ENCODE data around the gene PPP4R3A. TPM values are rescaled to one million over a fixed set of nuclear protein-coding genes. Genes with fewer than 3 reads are reported as not detected.

The PPP4R3A gene
- total RNA-seq, 1 donor from 2014 or later, result 89.7 TPM

- peak overlapping the region; percentile 97 for H3K27ac Mint-ChIP-seq (ENCODE audit: unreplicated experiment)
- TF ChIP-seq, protein P1, sequence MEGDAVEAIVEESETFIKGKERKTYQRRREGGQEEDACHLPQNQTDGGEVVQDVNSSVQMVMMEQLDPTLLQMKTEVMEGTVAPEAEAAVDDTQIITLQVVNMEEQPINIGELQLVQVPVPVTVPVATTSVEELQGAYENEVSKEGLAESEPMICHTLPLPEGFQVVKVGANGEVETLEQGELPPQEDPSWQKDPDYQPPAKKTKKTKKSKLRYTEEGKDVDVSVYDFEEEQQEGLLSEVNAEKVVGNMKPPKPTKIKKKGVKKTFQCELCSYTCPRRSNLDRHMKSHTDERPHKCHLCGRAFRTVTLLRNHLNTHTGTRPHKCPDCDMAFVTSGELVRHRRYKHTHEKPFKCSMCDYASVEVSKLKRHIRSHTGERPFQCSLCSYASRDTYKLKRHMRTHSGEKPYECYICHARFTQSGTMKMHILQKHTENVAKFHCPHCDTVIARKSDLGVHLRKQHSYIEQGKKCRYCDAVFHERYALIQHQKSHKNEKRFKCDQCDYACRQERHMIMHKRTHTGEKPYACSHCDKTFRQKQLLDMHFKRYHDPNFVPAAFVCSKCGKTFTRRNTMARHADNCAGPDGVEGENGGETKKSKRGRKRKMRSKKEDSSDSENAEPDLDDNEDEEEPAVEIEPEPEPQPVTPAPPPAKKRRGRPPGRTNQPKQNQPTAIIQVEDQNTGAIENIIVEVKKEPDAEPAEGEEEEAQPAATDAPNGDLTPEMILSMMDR (IDR thresholded peaks at IDR 0.05; ENCODE audit: unreplicated experiment), result no peak
- peaks cover 14% of the 10 kb centered on the region for H3K4me1 Mint-ChIP-seq (ENCODE audit: unreplicated experiment)
- peak overlapping the region; percentile 99 for H3K4me3 Mint-ChIP-seq (ENCODE audit: unreplicated experiment)
- H3K27me3 Mint-ChIP-seq (ENCODE audit: unreplicated experiment), result peaks cover 12% of the 10 kb centered on the region
- no peak for DNase-seq (ENCODE audit: low spot score)
- H3K36me3 Mint-ChIP-seq (ENCODE audit: low read depth, unreplicated experiment), result peaks cover 21% of the 10 kb centered on the region
- H3K9me3 Mint-ChIP-seq (ENCODE audit: unreplicated experiment), result no peaks in the 10 kb centered on the region
Observed at GRCh38 chr14:91508105-91508504, 2.0 kb downstream of the PPP4R3A start.

DNA sequence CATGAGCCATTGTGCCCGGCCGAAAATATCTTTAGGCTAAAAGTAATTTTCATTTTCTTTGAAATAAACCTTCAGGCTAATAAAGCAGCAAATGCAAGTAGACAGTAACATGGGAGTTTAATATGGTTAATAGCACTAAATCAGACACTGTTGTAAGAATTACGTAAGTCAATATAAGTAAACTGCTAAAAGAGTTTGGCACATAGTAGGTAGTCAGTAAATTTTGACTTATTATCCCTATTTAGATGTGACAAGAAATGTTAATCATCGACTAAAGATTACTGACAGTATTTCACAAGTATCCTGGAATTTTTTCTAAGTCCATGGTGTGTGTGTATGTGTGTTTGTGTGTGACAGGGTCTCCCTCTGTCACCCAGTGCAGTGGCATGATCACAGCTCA lies 3.9 kb downstream of the PPP4R3A start:
- H3K36me3 Mint-ChIP-seq (ENCODE audit: low read depth, unreplicated experiment), result peaks cover 21% of the 10 kb centered on the region
- H3K9me3 Mint-ChIP-seq (ENCODE audit: unreplicated experiment), result no peaks in the 10 kb centered on the region
- H3K4me1 Mint-ChIP-seq (ENCODE audit: unreplicated experiment), result peaks cover 14% of the 10 kb centered on the region
- TF ChIP-seq, protein P1 (IDR thresholded peaks at IDR 0.05; ENCODE audit: unreplicated experiment), result no peak
- no peak for DNase-seq (ENCODE audit: low spot score)
- H3K27ac Mint-ChIP-seq (ENCODE audit: unreplicated experiment), result no peak overlapping the region
- H3K4me3 Mint-ChIP-seq (ENCODE audit: unreplicated experiment), result no peak overlapping the region
- peaks cover 12% of the 10 kb centered on the region for H3K27me3 Mint-ChIP-seq (ENCODE audit: unreplicated experiment)

GRCh38 chr14:91503000-91503504 lies 7.1 kb downstream of the PPP4R3A start:
- H3K9me3 Mint-ChIP-seq (ENCODE audit: unreplicated experiment), result no peaks in the 10 kb centered on the region
- no peak overlapping the region for H3K4me3 Mint-ChIP-seq (ENCODE audit: unreplicated experiment)
- H3K27me3 Mint-ChIP-seq (ENCODE audit: unreplicated experiment), result peaks cover 3% of the 10 kb centered on the region
- DNase-seq (ENCODE audit: low spot score), result no peak
- peaks cover 5% of the 10 kb centered on the region for H3K4me1 Mint-ChIP-seq (ENCODE audit: unreplicated experiment)
- H3K27ac Mint-ChIP-seq (ENCODE audit: unreplicated experiment), result no peak overlapping the region
- H3K36me3 Mint-ChIP-seq (ENCODE audit: low read depth, unreplicated experiment), result peaks cover 10% of the 10 kb centered on the region
- TF ChIP-seq, protein P1 (IDR thresholded peaks at IDR 0.05; ENCODE audit: unreplicated experiment), result no peak

DNA sequence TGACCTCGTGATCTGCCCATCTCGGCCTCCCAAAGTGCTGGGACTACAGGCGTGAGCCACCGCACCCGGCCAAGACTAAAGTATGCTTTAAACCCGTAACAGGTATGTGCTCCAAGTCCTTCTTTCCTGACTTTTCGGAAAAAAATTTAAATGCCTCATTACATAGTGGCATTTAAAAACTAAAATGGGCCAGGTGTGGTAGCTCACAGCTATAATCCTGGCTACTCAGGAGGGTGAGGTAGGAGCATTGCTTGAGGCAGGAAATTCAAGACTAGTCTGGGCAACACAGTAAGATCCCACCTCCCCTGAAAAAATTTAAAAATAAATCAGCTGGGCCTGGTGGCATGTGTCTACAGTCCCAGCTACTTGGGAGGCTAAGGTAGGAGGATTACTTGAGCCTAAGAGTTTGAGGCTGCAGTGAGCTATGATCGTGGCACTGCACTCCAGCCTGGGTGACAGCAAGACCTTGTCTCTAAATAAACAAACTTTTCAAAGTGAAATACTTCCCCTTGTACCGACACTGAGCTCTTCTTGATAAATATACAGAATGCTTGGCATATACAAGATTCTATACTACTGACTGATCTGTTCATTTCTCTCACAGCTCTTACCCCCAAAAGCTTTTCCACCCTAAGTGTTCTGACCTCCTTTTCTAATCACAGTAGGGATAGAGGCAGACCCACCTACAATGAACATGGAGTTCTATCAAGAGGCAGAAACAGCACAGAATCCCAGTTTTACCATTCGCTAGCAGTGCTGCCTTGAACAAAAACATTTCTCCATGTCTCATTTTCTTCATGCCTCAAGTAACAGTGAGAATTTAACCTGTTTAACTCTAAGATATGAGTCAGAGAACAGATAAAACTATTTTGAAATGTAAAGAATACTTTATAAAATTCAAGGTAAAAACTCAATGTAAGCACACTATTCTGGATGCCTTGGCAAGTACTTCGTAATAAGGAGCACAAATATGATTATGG lies 7.9 kb downstream of the PPP4R3A start:
- H3K36me3 Mint-ChIP-seq (ENCODE audit: low read depth, unreplicated experiment), result peaks cover 10% of the 10 kb centered on the region
- H3K4me3 Mint-ChIP-seq (ENCODE audit: unreplicated experiment), result no peak overlapping the region
- peaks cover 8% of the 10 kb centered on the region for H3K4me1 Mint-ChIP-seq (ENCODE audit: unreplicated experiment)
- H3K27ac Mint-ChIP-seq (ENCODE audit: unreplicated experiment), result no peak overlapping the region
- TF ChIP-seq, protein P1 (IDR thresholded peaks at IDR 0.05; ENCODE audit: unreplicated experiment), result no peak
- DNase-seq (ENCODE audit: low spot score), result no peak
- no peaks in the 10 kb centered on the region for H3K9me3 Mint-ChIP-seq (ENCODE audit: unreplicated experiment)
- H3K27me3 Mint-ChIP-seq (ENCODE audit: unreplicated experiment), result peaks cover 3% of the 10 kb centered on the region

DNA sequence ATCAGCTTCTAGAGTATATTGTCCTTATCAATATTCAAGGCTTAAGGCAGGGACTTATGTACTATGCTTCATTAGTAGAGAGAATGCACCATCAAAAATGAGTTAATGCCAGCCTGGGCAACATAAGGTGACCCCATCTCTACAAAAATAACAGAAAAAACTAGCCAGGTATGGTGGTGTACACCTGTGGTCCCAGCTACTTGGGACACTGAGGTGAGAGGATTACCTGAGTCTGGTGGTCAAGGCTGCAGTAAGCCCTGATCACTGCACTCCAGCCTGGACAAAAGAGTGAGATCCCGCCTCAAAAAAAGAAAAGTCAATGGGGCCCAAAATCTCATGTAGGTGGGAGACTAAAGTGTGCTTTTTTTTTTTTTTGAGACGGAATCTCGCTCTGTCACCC lies 8.8 kb downstream of the PPP4R3A start:
- Mint-ChIP-seq H3K4me3 (ENCODE audit: unreplicated experiment) (no peak overlapping the region), H3K27me3 (ENCODE audit: unreplicated experiment) (peaks cover 3% of the 10 kb centered on the region), H3K4me1 (ENCODE audit: unreplicated experiment) (peaks cover 14% of the 10 kb centered on the region), H3K36me3 (ENCODE audit: low read depth, unreplicated experiment) (peaks cover 10% of the 10 kb centered on the region), H3K9me3 (ENCODE audit: unreplicated experiment) (no peaks in the 10 kb centered on the region), H3K27ac (ENCODE audit: unreplicated experiment) (no peak overlapping the region)
- no peak for DNase-seq (ENCODE audit: low spot score)
- TF ChIP-seq, protein P1 (IDR thresholded peaks at IDR 0.05; ENCODE audit: unreplicated experiment), result no peak
